Measurements from ENCODE around the gene UBA1.

- TF ChIP-seq EZH2phosphoT487 (IDR thresholded peaks at IDR 0.05; ENCODE audit: borderline replicate concordance) (no peak), POLR2A (IDR thresholded peaks at IDR 0.05; ENCODE audit: borderline replicate concordance, extremely low read depth, insufficient read depth, insufficient read length) (no peak), EGR1 (IDR thresholded peaks at IDR 0.05; ENCODE audit: low read depth) (no peak), RAD21 (IDR thresholded peaks at IDR 0.05; ENCODE audit: low read depth) (no peak), CTCF (IDR thresholded peaks at IDR 0.05 in 2 of 3, conservative IDR thresholded peaks at IDR 0.05 in 1 of 3; ENCODE audit: borderline replicate concordance in 1 of 3, insufficient read depth in 1 of 3, low read depth in 2 of 3, low read length in 2 of 3) (no peak), ZBTB33 (IDR thresholded peaks at IDR 0.05; ENCODE audit: extremely low read depth, insufficient replicate concordance, low read length) (no peak), POLR2AphosphoS5 (IDR thresholded peaks at IDR 0.05; ENCODE audit: low read depth, low read length) (no peak), EZH2 (IDR thresholded peaks at IDR 0.05) (no peak), YY1 (IDR thresholded peaks at IDR 0.05; ENCODE audit: extremely low read depth, insufficient replicate concordance, low read depth, low read length) (no peak), CEBPB (IDR thresholded peaks at IDR 0.05; ENCODE audit: low read depth) (no peak)
Observed at GRCh38 chrX:47240619-47241018, 47.0 kb downstream of the UBA1 start.
